CD4-positive, alpha-beta T cell treated with Interleukin-17A for 1 hour (primary cell): ENCODE measurements around the gene TCAIM.

Experiments
- DNase-seq: peaks from one replicate; pipeline ENCODE4 v3.0.0-alpha.2; 2020

TCAIM gene

DNA sequence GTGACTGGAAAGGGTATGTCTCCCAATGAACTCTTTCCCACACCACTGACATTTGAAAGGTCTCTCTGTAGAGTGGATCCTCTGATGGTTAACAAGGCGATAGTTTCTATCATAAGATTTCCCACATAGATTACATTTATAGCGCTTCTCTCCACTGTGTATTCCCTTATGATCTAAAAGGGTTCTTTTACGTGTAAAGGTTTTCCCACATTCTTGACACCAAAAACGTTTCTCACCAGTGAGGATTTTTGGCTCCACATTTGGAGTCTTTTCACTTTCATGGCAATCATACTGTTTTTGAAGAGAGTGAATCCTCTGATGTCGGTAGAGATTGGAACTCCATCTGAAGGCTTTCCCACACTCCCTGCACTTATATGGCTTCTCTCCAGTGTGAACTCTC is 108.4 kb downstream of the TCAIM start:
- no peak for DNase-seq

DNA sequence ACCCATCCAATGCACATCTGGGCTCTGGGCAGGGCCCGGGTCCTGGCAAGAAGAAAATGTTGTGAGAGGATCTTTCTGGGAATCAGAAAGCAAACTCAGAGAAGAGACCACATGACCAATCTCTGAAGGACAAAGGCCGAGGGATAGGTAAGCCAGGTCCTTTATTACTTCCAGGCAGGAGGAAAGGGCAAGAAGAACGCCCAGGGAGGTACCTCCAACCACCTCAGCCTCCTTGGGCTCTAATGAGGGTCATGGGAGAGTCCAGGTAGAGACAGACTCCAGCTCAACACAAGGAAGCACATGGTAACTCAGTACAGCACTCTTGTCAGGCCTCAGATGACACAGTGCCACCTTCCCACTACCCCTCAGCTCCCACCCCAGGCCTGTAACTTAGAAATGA is 112.9 kb downstream of the TCAIM start:
- no peak for DNase-seq

DNA sequence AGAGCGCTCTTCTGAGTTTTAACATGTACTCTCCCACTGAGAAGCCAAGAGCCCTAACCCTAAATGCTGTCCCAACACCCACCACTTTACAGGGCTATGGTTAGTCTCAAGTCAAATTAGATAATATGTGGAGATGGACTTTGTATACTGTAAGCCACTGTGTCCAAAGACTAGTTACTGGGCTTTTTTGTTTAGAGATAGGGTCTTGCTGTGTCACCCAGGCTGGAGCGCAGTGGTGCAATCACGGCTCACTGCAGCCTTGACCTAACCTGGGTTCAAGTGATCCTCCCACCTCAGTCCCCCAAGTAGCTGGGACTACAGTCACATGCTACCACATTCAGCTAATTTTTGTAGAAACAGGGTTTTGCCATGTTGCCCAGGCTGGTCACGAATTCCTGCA is 115.7 kb downstream of the TCAIM start:
- no peak for DNase-seq

DNA sequence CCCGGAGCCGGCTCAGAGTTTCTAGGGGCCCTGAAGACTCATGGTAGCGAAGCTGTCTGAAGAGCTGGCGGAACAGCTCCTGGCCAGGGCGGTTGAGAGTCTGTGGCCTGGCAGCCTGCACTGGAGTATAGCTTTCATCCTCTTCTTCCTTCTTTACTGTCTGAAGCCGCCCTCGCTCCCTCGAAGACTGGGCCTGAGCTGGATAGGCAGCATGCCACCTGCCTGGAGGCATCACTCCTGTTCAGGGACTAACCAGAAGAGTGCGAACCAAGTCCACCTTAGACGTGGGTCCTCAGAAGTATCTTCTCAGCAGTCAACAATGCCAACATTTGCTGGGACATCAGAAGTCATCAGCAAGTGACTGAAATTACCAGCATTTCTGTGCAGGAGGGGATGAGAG is 116.8 kb downstream of the TCAIM start:
- no peak for DNase-seq
